Testis (tissue), 3 donors: ENCODE results near the gene FXYD4. TPM values are rescaled to one million over a fixed set of nuclear protein-coding genes. Genes with fewer than 3 reads are reported as not detected.

Experiments used
- DNase-seq: peaks from one replicate; pipeline ENCODE4 v3.0.0-alpha.2; 2019
- H3K27ac ChIP-seq, 2 donors: fragments of 200-600 bp; sonication (generic); one replicate each; pipeline ENCODE4 v1.5.1; 2019
- H3K27me3 ChIP-seq: fragments of 200-600 bp; sonication (generic); one replicate; pipeline ENCODE4 v1.5.1; 2019
- H3K36me3 ChIP-seq: fragments of 200-600 bp; sonication (generic); one replicate; pipeline ENCODE4 v1.5.1; 2017; ENCODE audit warnings: low read depth; ENCODE audit errors: missing control alignments
- H3K4me1 ChIP-seq: fragments of 200-600 bp; sonication (generic); one replicate; pipeline ENCODE4 v1.5.1; 2019
- H3K4me3 ChIP-seq, 2 donors: fragments of 200-600 bp; sonication (generic); one replicate each; pipeline ENCODE4 v1.5.1; 2017 to 2019
- H3K9me3 ChIP-seq: fragments of 200-600 bp; sonication (generic); one replicate; pipeline ENCODE4 v1.5.1; 2017
- POLR2A ChIP-seq: fragments of 450-650 bp; IDR thresholded peaks from one replicate; pipeline ENCODE4 v1.6.1; 2017; ENCODE audit warnings: antibody characterized with exemption, mild to moderate bottlenecking, moderate library complexity
- WGBS, 2 donors: methylation state at CpG; one replicate each; pipeline ENCODE4 v1.1.5; 2018; 5-methylcytosine and 5-hydroxymethylcytosine counted together
- intact Hi-C: fragments of 100-400 bp; cut with DNase I; formaldehyde crosslinking; loops from one replicate; pipeline ENCODE4 v1.15.1; 2023; ENCODE audit warnings: low total_unique reads
- polyA plus RNA-seq: library from polyadenylated mRNA; stranded (reverse); fragments of 350-450 nt; fragmentation: Illumina TruSeq; extraction: RNeasy Lipid Tissue Mini Kit (QIAGEN cat#74804); gene quantifications from one replicate; pipeline ENCODE4 v1.2.3, GENCODE V29; 2014; ENCODE audit warnings: low read depth, low replicate concordance; ENCODE audit not compliant: insufficient read depth
- total RNA-seq, 2 donors: library from RNA; depleted of rRNA; stranded (reverse); fragments of >200 nt; gene quantifications; one replicate each; pipeline ENCODE4 v1.2.3, GENCODE V29; 2016
- TF ChIP-seq, protein P1 (sequence below), 3 experiments: fragments of 450-650 bp in 2 of 3; fragments of 200-600 bp in 1 of 3; sonication (generic) in 1 of 3; IDR thresholded peaks; one replicate each; pipeline ENCODE4 v1.5.1; 2016 to 2019; ENCODE audit warnings: antibody characterized with exemption in 3 of 3, mild to moderate bottlenecking in 2 of 3, moderate library complexity in 1 of 3

FXYD4 gene
- total and polyA plus RNA-seq, 3 donors from 2014 or later, result 1.4 to 2.6 (median 1.5) TPM

DNA sequence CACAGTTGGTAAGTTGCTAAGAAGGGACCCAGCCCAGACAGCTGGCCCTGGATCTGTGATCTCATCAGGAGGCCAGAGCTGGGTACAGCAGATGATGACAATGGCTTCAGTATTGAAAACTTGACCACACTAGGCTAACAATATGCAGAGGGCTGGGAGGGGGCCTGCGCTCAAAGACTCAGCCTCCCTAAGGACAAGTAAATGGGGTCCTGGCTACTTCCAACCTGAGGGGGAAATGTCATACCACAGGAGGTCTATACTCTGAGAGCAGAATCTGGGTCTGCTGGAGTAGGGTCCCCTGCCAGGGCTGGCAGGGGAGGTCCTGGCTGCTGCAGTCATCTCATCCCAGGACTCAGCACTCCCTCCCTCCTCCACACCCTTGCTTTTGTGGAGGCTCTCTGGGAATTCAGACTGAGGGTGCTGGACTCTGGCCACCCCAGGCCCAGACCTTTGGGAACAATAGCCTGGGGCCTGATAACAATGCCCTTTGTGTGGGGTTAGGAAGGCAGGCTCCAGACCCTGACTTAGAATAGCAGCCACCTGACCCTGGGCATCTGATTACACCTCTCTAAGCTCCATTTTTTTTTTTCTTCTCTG is 1.4 kb downstream of the FXYD4 start:
- no peak for DNase-seq
- Histone ChIP-seq H3K4me3 (no peak overlapping the region), H3K4me1 (no peaks in the 10 kb centered on the region), H3K27me3 (no peaks in the 10 kb centered on the region), H3K36me3 (no peaks in the 10 kb centered on the region), H3K27ac (no peak overlapping the region), H3K9me3 (no peaks in the 10 kb centered on the region)
- intact Hi-C loops, result no loop called here
- WGBS, 2 donors, result 100% methylated on average over 1 of the region's 1 CpG
- no peak for TF ChIP-seq POLR2A
- TF ChIP-seq, protein P1, sequence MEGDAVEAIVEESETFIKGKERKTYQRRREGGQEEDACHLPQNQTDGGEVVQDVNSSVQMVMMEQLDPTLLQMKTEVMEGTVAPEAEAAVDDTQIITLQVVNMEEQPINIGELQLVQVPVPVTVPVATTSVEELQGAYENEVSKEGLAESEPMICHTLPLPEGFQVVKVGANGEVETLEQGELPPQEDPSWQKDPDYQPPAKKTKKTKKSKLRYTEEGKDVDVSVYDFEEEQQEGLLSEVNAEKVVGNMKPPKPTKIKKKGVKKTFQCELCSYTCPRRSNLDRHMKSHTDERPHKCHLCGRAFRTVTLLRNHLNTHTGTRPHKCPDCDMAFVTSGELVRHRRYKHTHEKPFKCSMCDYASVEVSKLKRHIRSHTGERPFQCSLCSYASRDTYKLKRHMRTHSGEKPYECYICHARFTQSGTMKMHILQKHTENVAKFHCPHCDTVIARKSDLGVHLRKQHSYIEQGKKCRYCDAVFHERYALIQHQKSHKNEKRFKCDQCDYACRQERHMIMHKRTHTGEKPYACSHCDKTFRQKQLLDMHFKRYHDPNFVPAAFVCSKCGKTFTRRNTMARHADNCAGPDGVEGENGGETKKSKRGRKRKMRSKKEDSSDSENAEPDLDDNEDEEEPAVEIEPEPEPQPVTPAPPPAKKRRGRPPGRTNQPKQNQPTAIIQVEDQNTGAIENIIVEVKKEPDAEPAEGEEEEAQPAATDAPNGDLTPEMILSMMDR (IDR thresholded peaks at IDR 0.05), result no peak

DNA sequence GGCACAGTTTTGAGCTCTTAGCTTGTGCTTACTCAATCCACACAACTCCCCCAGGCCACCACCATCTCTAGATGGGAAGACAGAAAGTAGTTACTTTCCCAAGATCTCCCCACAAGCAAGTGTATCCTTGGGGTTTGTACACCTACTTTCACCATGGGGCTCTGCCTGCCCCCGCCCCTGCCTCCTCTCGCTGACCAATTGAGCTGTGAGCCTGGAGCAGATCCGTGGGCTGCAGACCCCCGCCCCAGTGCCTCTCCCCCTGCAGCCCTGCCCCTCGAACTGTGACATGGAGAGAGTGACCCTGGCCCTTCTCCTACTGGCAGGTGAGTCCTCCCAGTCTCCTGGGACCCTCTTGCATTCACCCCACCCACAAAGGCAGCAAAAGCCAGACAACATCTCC is 2.0 kb downstream of the FXYD4 start:
- no peak for DNase-seq
- H3K4me1 ChIP-seq, result no peaks in the 10 kb centered on the region
- WGBS, 2 donors, result 57 to 71% methylated on average over 2 to 5 of the region's 5 CpGs
- H3K4me3 ChIP-seq, result no peak overlapping the region
- no peak for TF ChIP-seq POLR2A
- TF ChIP-seq, protein P1 (IDR thresholded peaks at IDR 0.05), result no peak
- H3K27me3 ChIP-seq, result no peaks in the 10 kb centered on the region
- no peaks in the 10 kb centered on the region for H3K9me3 ChIP-seq
- no peaks in the 10 kb centered on the region for H3K36me3 ChIP-seq
- no peak overlapping the region for H3K27ac ChIP-seq
- intact Hi-C loops, result no loop called here

DNA sequence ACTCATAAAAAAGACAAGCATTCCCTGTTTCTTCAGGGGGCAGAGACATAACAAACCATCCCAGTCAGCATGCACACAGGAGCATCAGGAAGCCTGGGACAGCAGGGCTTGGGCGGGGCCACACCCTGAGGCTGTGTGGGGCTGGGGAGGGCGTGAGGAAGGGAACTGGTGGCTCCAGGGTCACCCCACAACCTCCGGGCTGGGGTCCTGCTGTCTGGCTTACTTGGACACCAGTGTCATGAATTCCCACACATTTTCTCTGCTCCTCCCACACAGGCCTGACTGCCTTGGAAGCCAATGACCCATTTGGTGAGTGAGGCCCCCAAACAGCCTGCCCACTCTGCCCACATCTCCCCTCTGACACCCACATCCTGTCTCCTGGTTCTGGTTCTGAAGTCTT is 2.8 kb downstream of the FXYD4 start:
- H3K27ac ChIP-seq, result no peak overlapping the region
- WGBS, 2 donors, result 75 to 79% methylated on average over 3 of the region's 3 CpGs
- intact Hi-C loops, result no loop called here
- H3K9me3 ChIP-seq, result no peaks in the 10 kb centered on the region
- no peaks in the 10 kb centered on the region for H3K36me3 ChIP-seq
- DNase-seq, result no peak
- TF ChIP-seq, protein P1 (IDR thresholded peaks at IDR 0.05), result no peak
- TF ChIP-seq POLR2A, result no peak
- no peaks in the 10 kb centered on the region for H3K4me1 ChIP-seq
- H3K27me3 ChIP-seq, result no peaks in the 10 kb centered on the region
- no peak overlapping the region for H3K4me3 ChIP-seq

DNA sequence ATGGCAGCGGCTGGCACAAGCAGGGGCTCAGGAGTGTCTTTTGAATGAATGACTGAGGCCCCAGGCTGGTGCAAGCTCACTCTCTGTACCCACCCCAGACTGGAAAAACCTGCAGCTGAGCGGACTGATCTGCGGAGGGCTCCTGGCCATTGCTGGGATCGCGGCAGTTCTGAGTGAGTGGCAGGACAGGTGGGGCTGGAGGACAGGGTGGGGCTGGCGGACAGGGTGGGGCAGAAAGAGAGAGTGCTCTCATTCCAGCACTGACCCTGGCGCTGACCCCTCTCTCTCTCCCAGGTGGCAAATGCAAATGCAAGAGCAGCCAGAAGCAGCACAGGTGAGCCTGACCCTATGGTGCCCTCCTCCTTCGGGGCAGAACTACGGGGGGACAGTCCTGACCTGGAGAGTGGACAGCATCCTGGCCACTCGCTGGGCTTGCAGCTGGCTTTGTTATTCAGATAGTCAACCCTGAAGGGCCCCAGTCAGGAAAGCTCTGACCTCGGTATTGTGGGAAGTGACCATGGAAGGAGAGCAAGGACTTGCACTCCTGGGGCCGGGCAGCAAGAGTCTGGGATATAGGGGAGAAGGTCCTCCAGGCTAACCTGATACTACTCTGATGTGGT is 4.1 kb downstream of the FXYD4 start:
- Histone ChIP-seq H3K9me3 (no peaks in the 10 kb centered on the region), H3K27ac (no peak overlapping the region), H3K4me1 (no peaks in the 10 kb centered on the region), H3K27me3 (no peaks in the 10 kb centered on the region), H3K36me3 (no peaks in the 10 kb centered on the region), H3K4me3 (no peak overlapping the region)
- DNase-seq, result no peak
- 86 to 89% methylated on average over 9 to 12 of the region's 12 CpGs for WGBS, 2 donors
- intact Hi-C loops, result no loop called here
- TF ChIP-seq, protein P1 (IDR thresholded peaks at IDR 0.05), result no peak
- no peak for TF ChIP-seq POLR2A
